HG02763 (cell line): Measurements from ENCODE around the gene OR10D3.
"Not testable (repeated sequence)": the region's sequence is repeated elsewhere in the genome, so short reads cannot be mapped to it uniquely, and the experiment has no call there.

Source experiments
- ATAC-seq: cut with Tn5 transposase; IDR thresholded peaks from one replicate; pipeline ENCODE4 v1.9.1; 2021; ENCODE audit warnings: mild to moderate bottlenecking, moderate library complexity; ENCODE audit not compliant: unreplicated experiment

Gene OR10D3, protein sequence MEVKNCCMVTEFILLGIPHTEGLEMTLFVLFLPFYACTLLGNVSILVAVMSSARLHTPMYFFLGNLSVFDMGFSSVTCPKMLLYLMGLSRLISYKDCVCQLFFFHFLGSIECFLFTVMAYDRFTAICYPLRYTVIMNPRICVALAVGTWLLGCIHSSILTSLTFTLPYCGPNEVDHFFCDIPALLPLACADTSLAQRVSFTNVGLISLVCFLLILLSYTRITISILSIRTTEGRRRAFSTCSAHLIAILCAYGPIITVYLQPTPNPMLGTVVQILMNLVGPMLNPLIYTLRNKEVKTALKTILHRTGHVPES

GRCh38 chr11:124183068-124183467 is at the start of gene OR10D3:
Gene OR10D3 (plus strand): TSS chr11:124183345. CDS start chr11:124185270, 1,925 bp downstream.
- ATAC-seq: no peak

GRCh38 chr11:124143034-124143433 is 40.1 kb upstream of the OR10D3 start:
- no peak for ATAC-seq

- no peak for ATAC-seq
Measured at GRCh38 chr11:124147951-124148350, 35.2 kb upstream of the OR10D3 start.

- ATAC-seq: no peak
Measured at GRCh38 chr11:124150684-124151083, 32.5 kb upstream of the OR10D3 start.

GRCh38 chr11:124152770-124153407 is 30.3 kb upstream of the OR10D3 start:
- ATAC-seq: no peak

DNA sequence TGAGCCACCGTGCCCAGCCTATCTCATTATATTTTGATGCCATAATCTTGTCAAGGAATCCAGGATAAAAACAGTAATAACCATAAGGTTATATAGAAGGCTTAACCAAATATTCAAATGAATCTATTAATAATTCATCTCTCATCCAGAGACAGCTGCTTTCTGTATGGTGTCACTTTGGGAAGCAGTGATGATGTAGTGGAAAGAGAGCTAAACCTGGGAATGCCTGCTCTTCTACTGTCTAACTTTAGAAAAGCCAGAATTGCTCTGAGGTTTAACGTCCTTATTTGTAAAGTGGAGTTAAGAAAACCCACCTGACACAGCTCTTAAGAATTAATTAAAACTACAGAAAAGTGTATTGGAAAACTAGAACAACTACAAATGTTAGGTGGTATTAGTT is 29.3 kb upstream of the OR10D3 start:
- ATAC-seq: no peak

DNA sequence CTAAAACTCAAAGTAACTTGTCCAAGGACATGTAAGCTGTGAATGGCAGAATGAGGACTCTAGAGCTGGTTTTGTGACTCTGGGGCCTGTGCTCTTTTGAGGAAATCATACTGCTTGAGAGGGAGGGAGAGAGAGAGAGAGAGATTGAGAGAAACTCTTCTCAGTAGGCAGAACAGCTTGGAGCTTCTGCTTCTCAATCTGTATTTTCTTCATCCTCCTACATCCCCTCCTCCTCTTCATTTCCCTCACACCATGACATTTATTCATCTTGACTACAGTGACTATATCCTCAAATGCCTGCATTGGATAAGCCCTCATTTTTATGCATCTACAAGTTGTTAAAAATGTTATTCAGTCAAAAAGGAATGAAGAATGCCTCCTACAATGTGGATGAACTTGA is 23.7 kb upstream of the OR10D3 start:
- ATAC-seq: no peak

- ATAC-seq: no peak
Measured at GRCh38 chr11:124160986-124161385, 22.2 kb upstream of the OR10D3 start.

- no peak for ATAC-seq
Measured at GRCh38 chr11:124167826-124168231, 15.3 kb upstream of the OR10D3 start.

DNA sequence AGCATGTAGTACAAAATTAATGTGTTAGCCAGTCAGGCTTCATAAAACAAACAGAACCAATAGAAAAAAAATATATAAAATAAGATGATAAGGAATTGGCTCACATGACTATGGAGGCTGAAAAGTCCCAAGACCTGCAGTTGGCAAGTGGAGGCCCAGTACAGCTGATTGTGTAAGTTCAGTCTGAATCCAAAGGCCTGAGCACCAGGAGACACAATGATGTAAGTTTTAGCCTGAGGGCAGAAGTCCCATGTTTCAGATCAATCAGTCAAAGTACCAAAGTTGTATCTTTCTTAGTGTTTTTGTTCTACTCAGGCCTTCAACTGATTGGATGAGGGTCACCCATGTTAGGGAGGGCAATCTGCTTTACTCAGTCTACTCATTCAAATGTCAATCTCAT is 14.3 kb upstream of the OR10D3 start:
- no peak for ATAC-seq

DNA sequence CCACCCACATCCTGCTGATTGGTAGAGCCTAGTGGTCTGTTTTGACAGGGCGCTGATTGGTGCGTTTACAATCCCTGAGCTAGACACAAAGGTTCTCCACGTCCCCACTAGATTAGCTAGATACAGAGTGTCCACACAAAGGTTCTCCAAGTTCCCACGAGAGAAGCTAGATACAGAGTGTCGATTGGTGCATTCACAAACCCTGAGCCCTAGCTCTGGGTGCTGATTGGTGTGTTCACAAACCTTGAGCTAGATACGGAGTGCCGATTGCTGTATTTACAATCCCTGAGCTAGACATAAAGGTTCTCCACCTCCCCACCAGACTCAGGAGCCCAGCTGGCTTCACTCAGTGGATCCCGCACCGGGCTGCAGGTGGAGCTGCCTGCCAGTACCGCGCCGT is 12.8 kb upstream of the OR10D3 start:
- not testable (repeated sequence) for ATAC-seq

DNA sequence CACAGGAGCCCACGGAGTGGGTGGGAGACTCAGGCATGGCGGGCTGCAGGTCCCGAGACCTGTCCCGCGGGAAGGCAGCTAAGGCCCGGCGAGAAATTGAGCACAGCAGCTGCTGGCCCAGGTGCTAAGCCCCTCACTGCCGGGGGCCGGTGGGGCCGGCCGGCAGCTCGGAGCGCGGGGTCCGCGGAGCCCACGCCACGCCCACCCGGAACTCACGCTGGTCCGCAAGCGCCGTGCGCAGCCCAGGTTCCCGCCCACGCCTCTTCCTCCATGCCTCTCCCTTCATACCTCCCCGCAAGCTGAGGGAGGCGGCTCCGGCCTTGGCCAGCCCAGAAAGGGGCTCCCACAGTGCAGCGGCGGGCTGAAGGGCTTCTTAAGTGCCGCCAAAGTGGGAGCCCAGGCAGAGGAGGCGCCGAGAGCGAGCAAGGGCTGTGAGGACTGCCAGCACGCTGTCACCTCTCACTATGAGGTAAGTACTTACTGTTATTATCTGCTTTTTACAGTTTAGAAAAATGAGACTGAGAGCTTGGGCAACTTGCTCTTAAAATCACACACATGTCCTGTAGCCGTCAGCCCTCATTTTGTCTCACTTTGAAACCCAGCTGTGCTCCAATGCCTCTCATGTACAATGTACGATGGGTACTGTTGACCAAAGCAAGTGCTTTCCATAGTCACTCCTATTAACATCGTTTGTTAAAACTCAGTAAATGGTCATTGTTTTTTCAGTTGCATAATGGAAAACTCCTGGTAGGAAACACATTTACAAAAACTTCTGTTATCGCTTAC is 12.2 kb upstream of the OR10D3 start:
- ATAC-seq: no peak

- no peak for ATAC-seq
Measured at GRCh38 chr11:124172101-124172500, 11.0 kb upstream of the OR10D3 start.

DNA sequence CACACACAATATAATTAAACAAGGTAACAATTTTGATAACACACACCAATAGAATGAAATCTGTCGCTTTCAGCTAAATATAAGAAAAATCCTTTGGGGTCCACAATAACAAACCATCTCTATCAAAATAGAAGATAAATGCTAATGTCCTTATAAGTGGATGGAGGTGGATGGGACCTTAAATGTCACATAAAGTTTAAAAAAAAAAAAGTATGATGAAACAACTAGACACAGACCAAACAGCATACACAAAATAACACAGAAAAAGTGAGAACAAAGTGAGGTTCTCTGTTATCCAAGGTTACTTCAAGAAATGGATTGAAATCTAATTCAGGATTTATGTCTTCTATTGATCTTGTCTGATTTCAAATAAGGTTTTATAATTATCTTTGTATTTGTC is 10.5 kb upstream of the OR10D3 start:
- ATAC-seq: no peak

- no peak for ATAC-seq
Measured at GRCh38 chr11:124174001-124174583, 9.1 kb upstream of the OR10D3 start.

GRCh38 chr11:124176925-124177715 is 6.0 kb upstream of the OR10D3 start:
- no peak for ATAC-seq

DNA sequence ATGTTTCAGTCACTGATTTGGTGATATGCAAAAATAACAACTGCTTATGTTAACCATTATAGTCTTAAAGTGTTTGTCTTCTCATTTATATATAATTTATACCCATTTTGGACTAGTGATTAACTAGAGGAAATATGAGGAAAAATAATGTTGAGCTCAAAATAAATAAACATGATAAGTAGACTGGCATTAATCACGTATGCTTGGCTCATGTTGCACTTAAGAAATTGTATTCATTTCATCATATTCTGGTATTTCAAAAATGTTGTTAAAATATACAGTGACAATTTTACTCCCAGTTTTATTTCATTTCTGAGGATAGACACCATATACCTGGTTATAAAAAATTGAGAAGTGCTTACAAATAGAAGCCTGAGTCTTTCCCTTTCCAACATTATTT is 3.8 kb upstream of the OR10D3 start:
- no peak for ATAC-seq

DNA sequence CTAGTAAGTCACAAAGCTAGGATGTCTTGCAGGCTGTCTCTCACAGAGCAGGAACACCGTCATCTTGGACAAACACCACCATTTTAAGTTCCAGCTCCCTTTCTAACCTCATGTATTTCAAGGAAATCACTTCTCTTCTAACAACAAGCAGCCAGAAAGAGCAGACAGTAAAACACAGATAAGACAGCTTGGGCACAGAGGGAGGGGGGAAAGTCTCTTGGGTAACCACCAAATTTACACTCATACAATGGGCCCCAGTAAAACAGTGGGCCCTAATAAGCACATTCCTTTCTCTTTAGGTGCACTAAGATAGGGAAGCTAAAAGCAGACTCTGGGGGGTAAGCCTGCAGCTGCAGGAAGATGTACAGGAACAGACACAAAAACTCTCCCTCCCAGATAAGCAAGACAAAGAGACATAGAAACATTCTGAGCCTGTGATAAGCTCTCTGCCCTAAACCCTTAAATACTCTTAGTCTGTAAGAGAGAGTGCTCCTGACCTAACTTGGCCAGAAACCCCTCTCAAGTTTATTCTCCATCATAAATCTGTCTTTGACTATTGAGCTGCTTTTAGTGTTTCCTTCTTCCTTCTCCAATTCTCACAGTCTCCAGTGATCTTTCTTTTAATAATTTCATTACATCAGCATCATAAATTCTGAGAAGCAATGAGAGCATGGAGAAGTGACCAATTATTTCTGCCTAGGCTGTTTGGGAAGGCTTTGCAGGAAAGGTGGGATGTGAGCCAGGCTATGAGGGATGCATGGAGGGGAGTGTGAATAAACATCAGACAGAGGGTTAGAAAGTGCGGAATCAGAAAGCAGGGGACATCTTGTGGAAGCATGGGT is 7.4 kb downstream of the OR10D3 start:
- ATAC-seq: no peak

DNA sequence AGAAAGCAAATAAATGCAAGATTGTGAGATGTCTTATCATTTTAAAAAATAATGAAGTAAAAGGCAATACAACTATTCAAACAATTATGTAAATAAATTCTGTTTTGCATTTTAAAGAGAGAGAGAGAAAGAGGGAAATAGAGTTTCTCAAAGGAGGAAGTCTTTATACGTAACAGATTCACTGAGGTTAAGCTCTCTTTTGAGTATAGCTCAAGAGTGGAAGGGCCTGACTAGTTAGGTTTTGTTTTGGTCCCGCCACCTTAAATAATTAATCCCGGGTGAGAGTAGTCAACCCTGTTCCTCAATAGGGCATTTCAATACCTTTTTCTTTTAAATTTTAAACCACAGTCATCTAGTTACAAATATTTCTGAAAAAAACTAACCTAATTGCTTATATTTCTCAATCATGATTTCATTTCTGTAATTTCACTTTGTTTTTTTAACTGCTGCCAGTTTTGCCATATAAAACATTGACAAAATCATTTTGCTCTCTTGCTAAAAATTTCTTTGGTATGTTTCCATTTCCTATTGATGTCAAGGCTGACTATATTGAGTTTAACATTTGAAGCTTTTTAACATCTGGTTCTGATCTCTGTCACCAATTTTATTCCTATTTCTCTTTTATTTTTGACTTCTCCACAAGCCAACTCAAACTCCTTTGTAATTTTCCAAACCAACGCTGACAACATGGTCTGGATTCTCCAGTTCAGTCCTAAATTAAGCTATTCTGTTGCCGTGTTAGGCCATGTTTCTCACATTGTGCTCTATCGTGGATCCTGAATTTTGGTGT is 10.3 kb downstream of the OR10D3 start:
- ATAC-seq: no peak
